ENCODE data around the gene OR2B2. TPM values are rescaled to one million over a fixed set of nuclear protein-coding genes. Genes with fewer than 3 reads are reported as not detected.

Gene OR2B2
- total RNA-seq, 2 experiments from 2014 or later = not detected

GRCh38 chr6:27883136-27883535 lies 29.1 kb downstream of the OR2B2 start:
- no peaks in the 10 kb centered on the region for H3K36me3 Mint-ChIP-seq (ENCODE audit: low read depth)
- H3K27me3 Mint-ChIP-seq = no peaks in the 10 kb centered on the region
- DNase-seq (no peak), ATAC-seq (no peak)
- no peak for TF ChIP-seq CTCF (IDR thresholded peaks at IDR 0.05)
- no peak overlapping the region for H3K27ac Mint-ChIP-seq
- intact Hi-C loops (cut with micrococcal nuclease) = no loop called here
- peaks cover 1% of the 10 kb centered on the region for H3K4me1 Mint-ChIP-seq (ENCODE audit: low read depth)
- H3K9me3 Mint-ChIP-seq = no peaks in the 10 kb centered on the region
- CTCF ChIA-PET = interaction anchor here (1.4 kb wide), 1 partner anchor 10 kb away, joined by 3 read pairs; a partner anchor contains a TSS
- POLR2A ChIA-PET = interaction anchor here (1.0 to 4.9 kb wide), 4 partner anchors 8 to 17 kb away, joined by 3 to 43 read pairs (median 30); a partner anchor contains a TSS
- no peak overlapping the region for H3K4me3 Mint-ChIP-seq

GRCh38 chr6:27882624-27883023 lies 29.6 kb downstream of the OR2B2 start:
- Mint-ChIP-seq H3K4me1 (ENCODE audit: low read depth) (no peaks in the 10 kb centered on the region), H3K9me3 (no peaks in the 10 kb centered on the region), H3K36me3 (ENCODE audit: low read depth) (no peaks in the 10 kb centered on the region), H3K27ac (no peak overlapping the region), H3K27me3 (no peaks in the 10 kb centered on the region), H3K4me3 (no peak overlapping the region)
- intact Hi-C loops (cut with micrococcal nuclease) = no loop called here
- no peak for ATAC-seq
- TF ChIP-seq CTCF (IDR thresholded peaks at IDR 0.05) = no peak
- CTCF ChIA-PET = interaction anchor here (1.1 to 1.4 kb wide), 2 partner anchors 9 to 10 kb away, joined by 3 read pairs; a partner anchor contains a TSS
- POLR2A ChIA-PET = interaction anchor here (1.0 to 4.9 kb wide), 4 partner anchors 8 to 16 kb away, joined by 3 to 43 read pairs (median 30); a partner anchor contains a TSS
- DNase-seq = no peak

GRCh38 chr6:27879837-27880236 lies 32.4 kb downstream of the OR2B2 start:
- no peak overlapping the region for H3K27ac Mint-ChIP-seq
- ChIA-PET CTCF (no interaction called here), POLR2A (interaction anchor here (1.4 to 2.0 kb wide), 5 partner anchors 10 to 42 kb away, joined by 3 to 16 read pairs (median 7); a partner anchor contains a TSS)
- TF ChIP-seq CTCF (IDR thresholded peaks at IDR 0.05) = no peak
- no peaks in the 10 kb centered on the region for H3K36me3 Mint-ChIP-seq (ENCODE audit: low read depth)
- no peak for ATAC-seq
- H3K9me3 Mint-ChIP-seq = no peaks in the 10 kb centered on the region
- H3K4me1 Mint-ChIP-seq (ENCODE audit: low read depth) = no peaks in the 10 kb centered on the region
- intact Hi-C loops (cut with micrococcal nuclease) = no loop called here
- no peaks in the 10 kb centered on the region for H3K27me3 Mint-ChIP-seq
- H3K4me3 Mint-ChIP-seq = no peak overlapping the region
- no peak for DNase-seq

GRCh38 chr6:27874016-27874415 lies 38.2 kb downstream of the OR2B2 start:
- ATAC-seq = no peak
- H3K9me3 Mint-ChIP-seq = no peaks in the 10 kb centered on the region
- no peak for DNase-seq
- ChIA-PET CTCF (interaction anchor here (0.9 to 12.6 kb wide), 5 partner anchors 8 to 102 kb away, joined by 3 to 157 read pairs (median 3); a partner anchor contains a TSS), POLR2A (interaction anchor here (0.9 to 21.5 kb wide), 16 partner anchors 8 to 1848 kb away, joined by 3 to 1105 read pairs (median 30); a partner anchor contains a TSS)
- H3K27me3 Mint-ChIP-seq = no peaks in the 10 kb centered on the region
- H3K27ac Mint-ChIP-seq = peak overlapping the region; percentile 99
- no peak for TF ChIP-seq CTCF (IDR thresholded peaks at IDR 0.05)
- peaks cover 19% of the 10 kb centered on the region for H3K4me1 Mint-ChIP-seq (ENCODE audit: low read depth)
- peaks cover 7% of the 10 kb centered on the region for H3K36me3 Mint-ChIP-seq (ENCODE audit: low read depth)
- intact Hi-C loops (cut with micrococcal nuclease) = no loop called here
- H3K4me3 Mint-ChIP-seq = peak overlapping the region; percentile 93

Measured in activated CD8-positive, alpha-beta T cell treated with anti-CD3 and anti-CD28 coated beads for 36 hours (primary cell).